Muscle of leg (tissue), 11 donors: ENCODE results near the gene GJA3. TPM values are rescaled to one million over a fixed set of nuclear protein-coding genes. Genes with fewer than 3 reads are reported as not detected.

Experiments used
- DNase-seq: peaks from one replicate; pipeline ENCODE4 v3.0.0; 2013
- H3K27ac ChIP-seq: one replicate; pipeline ENCODE4 v1.5.1; 2013; ENCODE audit warnings: mild to moderate bottlenecking, low read length, control low read depth
- H3K27me3 ChIP-seq: one replicate; pipeline ENCODE4 v1.6.1; 2013; ENCODE audit warnings: low read length; ENCODE audit not compliant: control insufficient read depth, insufficient read depth
- H3K36me3 ChIP-seq: one replicate; pipeline ENCODE4 v1.6.1; 2013; ENCODE audit warnings: low read length; ENCODE audit not compliant: control insufficient read depth, insufficient read depth
- H3K4me1 ChIP-seq: one replicate; pipeline ENCODE4 v1.6.1; 2013; ENCODE audit warnings: low read length; ENCODE audit not compliant: control insufficient read depth, insufficient read depth
- H3K4me3 ChIP-seq: one replicate; pipeline ENCODE4 v1.5.1; 2013; ENCODE audit warnings: low read length, control low read depth
- H3K9me3 ChIP-seq: replicated peaks from 2 replicates; pipeline ENCODE4 v1.6.1; 2013; ENCODE audit warnings: low read depth, low read length; ENCODE audit not compliant: control insufficient read depth
- WGBS: methylation state at CpG from one replicate; pipeline ENCODE4 v1.1.5; 2013; ENCODE audit warnings: missing lambda C conversion rate; ENCODE audit not compliant: insufficient coverage; 5-methylcytosine and 5-hydroxymethylcytosine counted together
- polyA plus RNA-seq, 8 donors: library from polyadenylated mRNA; unstranded; fragments of 120-200 nt; gene quantifications; one replicate each; pipeline versions ENCODE4 v1.2.1 to v1.2.3, GENCODE V29; 2013; ENCODE audit warnings: inconsistent platforms in 1 of 8, low replicate concordance in 1 of 8; ENCODE audit not compliant: insufficient read length in 8 of 8, insufficient read depth in 1 of 8
- total RNA-seq: library from RNA; stranded (reverse); fragments of 120-200 nt; gene quantifications from one replicate; pipeline ENCODE4 v1.2.4, GENCODE V29; 2013

Gene GJA3
- total and polyA plus RNA-seq, 9 donors = 1.2 to 2.7 (median 2.1) TPM

GRCh38 chr13:20093951-20094350 is 66.9 kb downstream of the GJA3 start:
- DNase-seq = no peak
- Histone ChIP-seq H3K9me3 (no peaks in the 10 kb centered on the region), H3K4me3 (no peak overlapping the region), H3K27ac (no peak overlapping the region), H3K27me3 (peaks cover 5% of the 10 kb centered on the region), H3K4me1 (no peaks in the 10 kb centered on the region), H3K36me3 (no peaks in the 10 kb centered on the region)
- WGBS = 17% methylated on average over 3 of the region's 6 CpGs

GRCh38 chr13:20090349-20090748 is 70.5 kb downstream of the GJA3 start:
- H3K27ac ChIP-seq = no peak overlapping the region
- WGBS = no CpG with 5 or more reads among the region's 1 CpG
- no peaks in the 10 kb centered on the region for H3K27me3 ChIP-seq
- H3K4me3 ChIP-seq = no peak overlapping the region
- no peaks in the 10 kb centered on the region for H3K9me3 ChIP-seq
- peak; percentile 15 for DNase-seq
- peaks cover 3% of the 10 kb centered on the region for H3K36me3 ChIP-seq
- no peaks in the 10 kb centered on the region for H3K4me1 ChIP-seq

Other genes with a start within 250 kb of the GJA3 start
- gene ZMYM2, start 202.3 kb downstream of the GJA3 start, total RNA-seq = 90.8 TPM
- 10 to 100 TPM; 42.8 to 60.2 (median 48.4) TPM for gene ZMYM2, start 202.3 kb downstream of the GJA3 start, polyA plus RNA-seq
- gene GJB2, start 31.9 kb upstream of the GJA3 start, total RNA-seq = 1.3 TPM
- 1 to 10 TPM in 4 of 8 donors, under 1 TPM in 4; 0.24 to 8.0 (median 1.0) TPM for gene GJB2, start 31.9 kb upstream of the GJA3 start, polyA plus RNA-seq
- 0.04 TPM for gene GJB6, start 71.3 kb upstream of the GJA3 start, total RNA-seq
- gene GJB6, start 71.3 kb upstream of the GJA3 start, polyA plus RNA-seq = 10 to 100 TPM in 1 of 8 donors, under 1 TPM in 2, not detected in 5; 0.17 to 10.3 (median 0.24) TPM